ENCODE data around the gene KCNJ14. TPM values are rescaled to one million over a fixed set of nuclear protein-coding genes. Genes with fewer than 3 reads are reported as not detected.

KCNJ14 gene
- total RNA-seq, 1 donor from 2014 or later = 1.4 TPM

GRCh38 chr19:48499316-48500090, 44.1 kb downstream of the KCNJ14 start:
- Histone ChIP-seq H4K20me1 (ENCODE audit: insufficient read depth, low read length) (no peaks in the 10 kb centered on the region), H3K9me3 (ENCODE audit: insufficient read depth, low read depth, low read length) (no peaks in the 10 kb centered on the region), H3K27ac (ENCODE audit: low read depth, low read length) (no peak overlapping the region), H3K27me3 (ENCODE audit: insufficient read depth, low read length) (peaks cover 12% of the 10 kb centered on the region), H3K4me1 (ENCODE audit: insufficient read depth, low read length) (no peaks in the 10 kb centered on the region), H2AFZ (ENCODE audit: low read depth, low read length) (no peak overlapping the region), H3K4me2 (ENCODE audit: low read length) (no peak overlapping the region), H3K36me3 (ENCODE audit: insufficient read depth, low read length) (no peaks in the 10 kb centered on the region), H3K79me2 (ENCODE audit: insufficient read depth, low read length) (no peaks in the 10 kb centered on the region), H3K4me3 (ENCODE audit: insufficient read depth, low read depth, low read length) (no peak overlapping the region), H3K9ac (ENCODE audit: low read length) (no peak overlapping the region)
- Mint-ChIP-seq H3K27ac (ENCODE audit: unreplicated experiment) (no peak overlapping the region), H3K4me1 (ENCODE audit: low read depth, unreplicated experiment) (peaks cover 3% of the 10 kb centered on the region), H3K27me3 (ENCODE audit: low read depth, unreplicated experiment) (peaks cover 17% of the 10 kb centered on the region), H3K9me3 (ENCODE audit: unreplicated experiment) (no peaks in the 10 kb centered on the region), H3K36me3 (ENCODE audit: low read depth, unreplicated experiment) (peaks cover 4% of the 10 kb centered on the region), H3K4me3 (ENCODE audit: unreplicated experiment) (no peak overlapping the region)
- DNase-seq (ENCODE audit: low read depth) = no peak
- TF ChIP-seq EZH2 (IDR thresholded peaks at IDR 0.05; ENCODE audit: insufficient read depth, low read length) = no peak
- no peak for TF ChIP-seq CTCF (IDR thresholded peaks at IDR 0.05; ENCODE audit: insufficient read depth, low read depth, low read length)
- FAIRE-seq = no peak

GRCh38 chr19:48500830-48501493, 45.6 kb downstream of the KCNJ14 start:
- Mint-ChIP-seq H3K4me1 (ENCODE audit: low read depth, unreplicated experiment) (no peaks in the 10 kb centered on the region), H3K9me3 (ENCODE audit: unreplicated experiment) (no peaks in the 10 kb centered on the region), H3K4me3 (ENCODE audit: unreplicated experiment) (no peak overlapping the region), H3K27ac (ENCODE audit: unreplicated experiment) (no peak overlapping the region), H3K36me3 (ENCODE audit: low read depth, unreplicated experiment) (peaks cover 4% of the 10 kb centered on the region), H3K27me3 (ENCODE audit: low read depth, unreplicated experiment) (peaks cover 17% of the 10 kb centered on the region)
- no peak overlapping the region for H3K27ac ChIP-seq (ENCODE audit: low read depth, low read length)
- no peaks in the 10 kb centered on the region for H3K36me3 ChIP-seq (ENCODE audit: insufficient read depth, low read length)
- H3K9ac ChIP-seq (ENCODE audit: low read length) = no peak overlapping the region
- H3K4me2 ChIP-seq (ENCODE audit: low read length) = no peak overlapping the region
- H3K9me3 ChIP-seq (ENCODE audit: insufficient read depth, low read depth, low read length) = no peaks in the 10 kb centered on the region
- peaks cover 12% of the 10 kb centered on the region for H3K27me3 ChIP-seq (ENCODE audit: insufficient read depth, low read length)
- no peak overlapping the region for H2AFZ ChIP-seq (ENCODE audit: low read depth, low read length)
- H4K20me1 ChIP-seq (ENCODE audit: insufficient read depth, low read length) = no peaks in the 10 kb centered on the region
- no peak overlapping the region for H3K4me3 ChIP-seq (ENCODE audit: insufficient read depth, low read depth, low read length)
- H3K79me2 ChIP-seq (ENCODE audit: insufficient read depth, low read length) = no peaks in the 10 kb centered on the region
- FAIRE-seq (no peak), DNase-seq (ENCODE audit: low read depth) (no peak)
- TF ChIP-seq EZH2 (IDR thresholded peaks at IDR 0.05; ENCODE audit: insufficient read depth, low read length) = no peak
- no peak for TF ChIP-seq CTCF (IDR thresholded peaks at IDR 0.05; ENCODE audit: insufficient read depth, low read depth, low read length)
- H3K4me1 ChIP-seq (ENCODE audit: insufficient read depth, low read length) = no peaks in the 10 kb centered on the region
